Measurements from ENCODE around the gene RGS9.

Gene RGS9

DNA sequence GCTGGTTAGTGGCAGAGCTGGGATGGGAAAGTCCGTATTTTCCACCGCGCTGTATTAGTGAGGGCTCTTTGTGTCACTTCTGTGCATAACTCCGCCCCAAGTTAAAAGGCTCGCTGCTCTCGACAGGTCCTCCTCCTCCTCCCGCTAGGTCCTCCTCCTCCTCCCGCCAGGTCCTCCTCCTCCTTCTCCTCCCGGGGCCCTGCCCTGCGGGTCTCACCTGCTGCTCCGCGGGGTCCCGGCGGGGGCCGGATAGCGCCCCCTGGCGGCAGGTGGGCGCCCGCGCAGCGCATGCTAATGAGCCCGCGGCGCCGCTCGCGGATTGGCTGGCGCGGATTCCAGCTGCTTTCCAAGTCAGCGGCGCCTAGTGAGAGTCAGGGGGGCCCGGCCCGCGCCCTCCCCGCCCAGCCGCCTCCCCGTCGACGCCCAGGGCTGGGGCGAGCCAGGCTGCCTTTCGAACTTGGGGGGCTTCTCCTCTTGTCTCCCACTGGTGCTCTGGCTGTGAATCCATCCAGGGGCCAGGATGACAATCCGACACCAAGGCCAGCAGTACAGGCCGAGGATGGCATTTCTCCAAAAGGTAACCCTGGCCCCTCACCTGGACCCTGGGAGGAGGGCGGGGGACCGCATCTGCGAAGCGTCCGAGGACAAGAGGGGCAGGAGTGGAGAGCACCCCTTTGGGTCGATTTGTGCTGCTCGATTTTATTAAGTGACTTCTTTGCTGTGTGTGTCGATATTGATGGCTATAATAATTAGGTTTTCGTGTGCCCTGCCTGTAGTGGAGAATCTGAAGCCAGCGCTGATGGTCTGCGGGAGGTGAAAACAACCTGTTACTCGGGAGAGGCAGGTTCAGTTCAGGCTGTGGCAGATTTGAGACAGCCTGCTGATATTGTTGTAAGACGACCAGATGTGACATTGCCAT is at the start of gene RGS9:
RGS9 (plus strand) TSS at position 350 of the 919 bp plus-strand sequence; CDS start at position 521, 171 bp downstream.
- TF ChIP-seq, protein P1, sequence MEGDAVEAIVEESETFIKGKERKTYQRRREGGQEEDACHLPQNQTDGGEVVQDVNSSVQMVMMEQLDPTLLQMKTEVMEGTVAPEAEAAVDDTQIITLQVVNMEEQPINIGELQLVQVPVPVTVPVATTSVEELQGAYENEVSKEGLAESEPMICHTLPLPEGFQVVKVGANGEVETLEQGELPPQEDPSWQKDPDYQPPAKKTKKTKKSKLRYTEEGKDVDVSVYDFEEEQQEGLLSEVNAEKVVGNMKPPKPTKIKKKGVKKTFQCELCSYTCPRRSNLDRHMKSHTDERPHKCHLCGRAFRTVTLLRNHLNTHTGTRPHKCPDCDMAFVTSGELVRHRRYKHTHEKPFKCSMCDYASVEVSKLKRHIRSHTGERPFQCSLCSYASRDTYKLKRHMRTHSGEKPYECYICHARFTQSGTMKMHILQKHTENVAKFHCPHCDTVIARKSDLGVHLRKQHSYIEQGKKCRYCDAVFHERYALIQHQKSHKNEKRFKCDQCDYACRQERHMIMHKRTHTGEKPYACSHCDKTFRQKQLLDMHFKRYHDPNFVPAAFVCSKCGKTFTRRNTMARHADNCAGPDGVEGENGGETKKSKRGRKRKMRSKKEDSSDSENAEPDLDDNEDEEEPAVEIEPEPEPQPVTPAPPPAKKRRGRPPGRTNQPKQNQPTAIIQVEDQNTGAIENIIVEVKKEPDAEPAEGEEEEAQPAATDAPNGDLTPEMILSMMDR (IDR thresholded peaks at IDR 0.05) = peak; percentile 99

DNA sequence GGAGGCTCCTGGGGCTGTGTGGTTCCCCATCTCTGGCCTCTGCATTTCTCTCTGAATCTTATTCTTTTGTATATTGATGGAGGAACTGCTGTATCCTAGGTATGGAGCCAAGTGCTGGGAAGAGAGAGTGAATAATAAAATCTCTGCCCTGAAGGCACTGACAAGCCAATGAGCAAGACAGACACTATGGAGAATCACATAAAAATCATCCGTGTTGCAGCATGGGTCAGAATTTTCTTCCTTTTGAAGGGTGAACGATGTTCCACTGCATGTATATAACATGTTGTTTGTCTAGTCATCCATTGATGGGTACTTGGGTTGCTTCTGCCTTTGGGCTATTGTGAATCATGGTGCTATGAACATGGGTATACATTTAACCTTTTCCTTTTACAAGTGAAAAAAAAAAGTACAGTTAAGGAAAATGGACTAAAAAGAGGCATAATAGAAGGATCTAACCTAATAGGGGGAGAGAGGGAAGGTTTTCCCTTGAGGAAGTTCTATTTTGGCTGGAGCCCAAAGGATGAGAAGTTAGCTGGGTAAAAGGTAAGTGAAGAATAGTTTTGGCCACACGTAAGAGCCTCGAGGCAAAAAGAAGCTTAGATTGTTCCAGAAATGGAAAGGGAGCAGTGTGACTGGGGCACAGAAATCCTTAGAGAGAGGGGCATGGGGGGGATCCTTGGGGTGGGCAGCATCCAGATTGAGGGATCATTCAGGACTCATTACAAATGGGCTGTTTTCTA is 48.4 kb upstream of the RGS9 start:
- TF ChIP-seq, protein P1 (IDR thresholded peaks at IDR 0.05) = no peak

DNA sequence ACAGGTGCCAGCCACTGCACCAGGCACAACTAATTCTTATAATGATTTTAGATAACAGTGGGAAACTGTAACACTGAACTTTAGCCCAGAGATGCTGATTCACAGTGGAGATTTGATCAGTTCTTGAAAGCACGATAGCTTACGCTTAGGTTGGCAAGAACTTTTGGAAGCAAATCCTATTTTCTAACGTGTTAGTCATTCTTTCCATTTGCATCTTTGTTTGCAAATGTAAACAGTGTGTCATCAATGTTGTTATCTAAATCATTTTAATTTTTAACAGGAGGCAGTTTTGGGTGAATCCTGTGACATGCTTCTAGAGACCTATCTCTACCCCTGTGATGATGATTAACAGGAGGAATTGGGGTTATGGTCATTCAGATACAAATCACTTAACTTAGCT is 44.9 kb upstream of the RGS9 start:
- TF ChIP-seq, protein P1 (IDR thresholded peaks at IDR 0.05) = no peak

DNA sequence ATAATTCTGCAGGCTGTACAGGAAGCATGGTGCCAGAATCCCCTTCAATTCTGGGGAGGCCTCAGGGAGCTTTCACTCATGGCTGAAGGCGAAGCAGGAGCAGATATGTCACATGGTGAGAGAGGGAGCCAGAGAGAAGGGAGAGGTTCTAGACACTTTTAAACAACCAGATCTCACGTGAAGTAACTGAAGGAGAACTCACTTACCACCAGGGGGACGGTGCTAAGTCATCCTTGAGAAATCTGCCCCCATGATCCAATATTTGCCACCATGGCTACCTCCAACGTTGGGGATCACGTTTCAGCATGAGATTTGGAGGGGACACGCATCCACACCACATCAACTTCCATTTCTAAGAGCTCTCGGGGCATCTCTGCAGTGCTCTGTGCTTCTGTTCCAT is 43.2 kb upstream of the RGS9 start:
- TF ChIP-seq, protein P1 (IDR thresholded peaks at IDR 0.05) = no peak

DNA sequence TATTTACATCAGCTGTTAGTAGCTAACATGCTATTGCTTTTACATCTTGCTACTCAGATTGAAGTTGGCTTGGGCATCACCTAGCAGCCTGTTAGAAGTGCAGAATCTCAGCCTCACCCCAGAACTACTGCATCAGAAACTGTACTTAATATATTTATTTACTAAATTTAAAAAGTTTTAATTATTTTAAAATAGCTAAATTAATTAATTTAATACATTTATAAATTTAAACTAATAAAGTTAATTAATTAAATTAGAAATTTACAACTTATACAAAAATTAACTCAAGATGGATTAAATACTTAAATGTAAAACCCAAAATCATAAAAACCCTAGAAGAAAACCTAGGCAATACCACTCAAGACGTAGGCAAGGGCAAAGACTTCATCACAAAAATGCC is 41.7 kb upstream of the RGS9 start:
- TF ChIP-seq, protein P1 (IDR thresholded peaks at IDR 0.05) = no peak

DNA sequence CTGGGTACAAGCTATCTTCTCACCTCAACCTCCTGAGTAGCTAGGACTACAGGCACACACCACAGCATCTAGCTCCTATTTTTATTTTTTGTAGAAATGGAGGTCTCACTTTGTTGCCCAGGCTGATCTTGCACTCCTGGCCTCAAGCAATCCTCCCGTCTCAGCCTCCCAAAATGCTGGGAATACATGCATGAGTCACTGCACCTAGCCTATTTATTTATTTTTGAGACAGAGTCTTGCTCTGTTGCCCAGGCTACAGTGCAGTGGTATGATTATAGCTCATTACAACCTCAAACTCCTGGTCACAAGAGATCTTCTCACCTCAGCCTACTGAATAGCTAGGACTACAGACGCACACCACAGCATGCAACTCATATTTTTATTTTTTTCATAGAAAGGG is 40.1 kb upstream of the RGS9 start:
- TF ChIP-seq, protein P1 (IDR thresholded peaks at IDR 0.05) = no peak

DNA sequence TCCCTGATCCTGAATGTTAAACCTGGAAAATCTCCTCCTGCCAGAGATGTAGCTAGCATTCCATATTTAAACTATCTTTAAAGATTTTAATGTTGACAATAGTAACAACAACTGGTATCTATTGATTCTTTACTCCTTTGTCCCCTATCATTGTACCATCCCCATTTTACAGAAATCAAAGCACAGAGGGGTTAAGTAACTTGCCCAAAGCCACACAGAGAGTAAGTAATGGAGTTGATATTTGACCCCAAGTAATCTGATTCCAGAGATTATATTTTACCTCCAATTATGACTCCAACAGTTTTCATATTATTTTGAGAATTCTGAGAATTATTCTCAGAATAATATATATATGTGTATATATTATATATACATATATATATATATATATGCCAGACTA is 37.7 kb upstream of the RGS9 start:
- TF ChIP-seq, protein P1 (IDR thresholded peaks at IDR 0.05) = no peak
